Vagina (tissue), 2 donors: ENCODE data around the gene ACOT13. TPM values are rescaled to one million over a fixed set of nuclear protein-coding genes. Genes with fewer than 3 reads are reported as not detected.

Experiments used
- DNase-seq, 2 donors: peaks; one replicate each; pipeline ENCODE4 v3.0.0-alpha.2; 2017; ENCODE audit errors: extremely low spot score in 2 of 2
- H3K27ac ChIP-seq: fragments of 200-600 bp; sonication (generic); one replicate; pipeline ENCODE4 v1.5.1; 2019
- H3K27me3 ChIP-seq: fragments of 200-600 bp; sonication (generic); one replicate; pipeline ENCODE4 v1.5.1; 2019
- H3K36me3 ChIP-seq, 2 donors: fragments of 200-600 bp; sonication (generic); one replicate each; pipeline ENCODE4 v1.5.1; 2017 to 2019
- H3K4me1 ChIP-seq: fragments of 200-600 bp; sonication (generic); one replicate; pipeline ENCODE4 v1.5.1; 2019
- H3K4me3 ChIP-seq, 2 donors: fragments of 200-600 bp; sonication (generic); 1 replicate in 1 of 2; 2 replicates in 1 of 2; pipeline ENCODE4 v1.5.1; 2016 to 2019
- H3K9me3 ChIP-seq: fragments of 200-600 bp; sonication (generic); one replicate; pipeline ENCODE4 v1.5.1; 2019
- CTCF ChIP-seq, 3 experiments: fragments of 450-650 bp in 2 of 3; fragments of 200-600 bp in 1 of 3; sonication (generic) in 1 of 3; IDR thresholded peaks; one replicate each; pipeline ENCODE4 v1.5.1; 2017 to 2019; ENCODE audit warnings: antibody characterized with exemption in 3 of 3, mild to moderate bottlenecking in 2 of 3, moderate library complexity in 2 of 3
- POLR2A ChIP-seq, 2 donors: fragments of 450-650 bp; IDR thresholded peaks; one replicate each; pipeline ENCODE4 v1.6.1; 2017; ENCODE audit warnings: antibody characterized with exemption in 2 of 2, mild to moderate bottlenecking in 2 of 2, moderate library complexity in 2 of 2
- POLR2AphosphoS5 ChIP-seq, 2 donors: sonication (generic); formaldehyde crosslinking; IDR thresholded peaks; one replicate each; pipeline ENCODE4 v1.9.0; 2017; ENCODE audit warnings: antibody characterized with exemption in 2 of 2, mild to moderate bottlenecking in 2 of 2, low read depth in 1 of 2; ENCODE audit not compliant: insufficient read depth in 1 of 2
- intact Hi-C: fragments of 100-400 bp; cut with DNase I; formaldehyde crosslinking; loops from one replicate; pipeline ENCODE4 v1.15.1; 2023
- total RNA-seq: library from RNA; depleted of rRNA; stranded (reverse); fragments of >200 nt; gene quantifications from one replicate; pipeline ENCODE4 v1.2.3, GENCODE V29; 2016

Gene ACOT13
- total RNA-seq, 1 donor from 2014 or later = 4.4 TPM

DNA sequence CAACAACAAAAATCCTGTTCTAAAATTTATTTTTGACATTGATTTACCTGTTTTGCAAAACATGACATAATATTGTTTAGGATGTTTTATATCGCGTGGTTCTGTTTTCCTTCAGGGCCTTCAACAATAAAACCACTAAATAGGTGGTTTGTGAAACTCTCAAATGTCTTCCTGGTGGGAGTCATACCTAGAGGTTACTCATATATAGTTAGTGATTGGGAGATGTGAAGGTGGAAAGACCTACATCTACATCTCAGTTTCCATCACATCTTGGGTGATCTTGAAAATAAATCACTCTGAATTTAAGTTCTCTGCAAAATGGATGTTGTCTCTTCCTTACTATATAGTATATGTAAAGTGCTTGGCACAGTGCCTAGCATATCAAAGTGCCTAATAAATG, 29.2 kb downstream of the ACOT13 start:
- H3K36me3 ChIP-seq = no peaks in the 10 kb centered on the region
- DNase-seq = no peak
- H3K4me3 ChIP-seq = no peak overlapping the region
- no peak overlapping the region for H3K27ac ChIP-seq
- no peaks in the 10 kb centered on the region for H3K9me3 ChIP-seq
- TF ChIP-seq POLR2A (IDR thresholded peaks at IDR 0.05) (no peak), POLR2AphosphoS5 (IDR thresholded peaks at IDR 0.05; ENCODE audit: insufficient read depth in 1 of 2, low read depth in 1 of 2) (no peak), CTCF (IDR thresholded peaks at IDR 0.05) (no peak)
- H3K4me1 ChIP-seq = no peaks in the 10 kb centered on the region
- intact Hi-C loops = no loop called here
- H3K27me3 ChIP-seq = no peaks in the 10 kb centered on the region

GRCh38 chr6:24699521-24700359, 32.9 kb downstream of the ACOT13 start:
- Histone ChIP-seq H3K4me3 (no peak overlapping the region), H3K9me3 (no peaks in the 10 kb centered on the region), H3K36me3 (peaks cover 0 to 16% of the 10 kb centered on the region in 2 donors), H3K4me1 (peaks cover 9% of the 10 kb centered on the region), H3K27ac (no peak overlapping the region), H3K27me3 (no peaks in the 10 kb centered on the region)
- TF ChIP-seq CTCF (IDR thresholded peaks at IDR 0.05) (no peak), POLR2A (IDR thresholded peaks at IDR 0.05) (no peak), POLR2AphosphoS5 (IDR thresholded peaks at IDR 0.05; ENCODE audit: insufficient read depth in 1 of 2, low read depth in 1 of 2) (no peak)
- DNase-seq = no peak
- intact Hi-C loops = no loop called here

GRCh38 chr6:24702720-24703282, 35.9 kb downstream of the ACOT13 start:
- no peak for DNase-seq
- Histone ChIP-seq H3K4me3 (no peak overlapping the region), H3K27me3 (no peaks in the 10 kb centered on the region), H3K27ac (no peak overlapping the region), H3K9me3 (no peaks in the 10 kb centered on the region), H3K36me3 (peaks cover 0 to 47% of the 10 kb centered on the region in 2 donors), H3K4me1 (peaks cover 9% of the 10 kb centered on the region)
- intact Hi-C loops = no loop called here
- TF ChIP-seq CTCF (IDR thresholded peaks at IDR 0.05) = no peak
- TF ChIP-seq POLR2AphosphoS5 (IDR thresholded peaks at IDR 0.05; ENCODE audit: insufficient read depth in 1 of 2, low read depth in 1 of 2) = no peak
- no peak for TF ChIP-seq POLR2A (IDR thresholded peaks at IDR 0.05)

- Histone ChIP-seq H3K4me3 (no peak overlapping the region), H3K36me3 (peaks cover 2 to 63% of the 10 kb centered on the region in 2 donors), H3K27me3 (no peaks in the 10 kb centered on the region), H3K4me1 (peaks cover 9% of the 10 kb centered on the region), H3K27ac (no peak overlapping the region), H3K9me3 (no peaks in the 10 kb centered on the region)
- TF ChIP-seq CTCF (IDR thresholded peaks at IDR 0.05) = no peak
- TF ChIP-seq POLR2AphosphoS5 (IDR thresholded peaks at IDR 0.05; ENCODE audit: insufficient read depth in 1 of 2, low read depth in 1 of 2) = no peak
- no peak for TF ChIP-seq POLR2A (IDR thresholded peaks at IDR 0.05)
- DNase-seq = no peak
- intact Hi-C loops = no loop called here
Measured at GRCh38 chr6:24704468-24704867, 37.6 kb downstream of the ACOT13 start.

- no peak for TF ChIP-seq POLR2AphosphoS5 (IDR thresholded peaks at IDR 0.05; ENCODE audit: insufficient read depth in 1 of 2, low read depth in 1 of 2)
- Histone ChIP-seq H3K27me3 (no peaks in the 10 kb centered on the region), H3K9me3 (no peaks in the 10 kb centered on the region), H3K4me1 (peaks cover 17% of the 10 kb centered on the region), H3K36me3 (peaks cover 2 to 93% of the 10 kb centered on the region in 2 donors), H3K4me3 (no peak overlapping the region), H3K27ac (no peak overlapping the region)
- no peak for DNase-seq
- intact Hi-C loops = no loop called here
Measured at GRCh38 chr6:24708612-24709011, 41.7 kb downstream of the ACOT13 start.
